K562 (cell line): ENCODE results near the gene NOX1. TPM values are rescaled to one million over a fixed set of nuclear protein-coding genes. Genes with fewer than 3 reads are reported as not detected.

Experiments used
- CAMTA2 ChIP-seq: fragments of 250-450 bp; sonication (Bioruptor Pico); conservative IDR thresholded peaks from 2 replicates; pipeline ENCODE4 v1.5.1; 2022
- CXXC5 ChIP-seq: fragments of 250-450 bp; sonication (Bioruptor Pico); IDR thresholded peaks from 2 replicates; pipeline ENCODE4 v1.8.0; 2022; ENCODE audit warnings: inconsistent platforms, mild to moderate bottlenecking, moderate library complexity
- FOXJ2 ChIP-seq: fragments of 200-800 bp; sonication (Bioruptor generic); IDR thresholded peaks from 2 replicates; pipeline ENCODE4 v1.6.1; 2016; ENCODE audit warnings: missing genetic modification characterization, missing compliant biosample characterization
- FUS ChIP-seq: fragments of 200-400 bp; formaldehyde crosslinking; optimal IDR thresholded peaks from 2 replicates; pipeline ENCODE3; 2017; ENCODE audit warnings: low read depth, low read length
- KAT2B ChIP-seq: IDR thresholded peaks from one replicate; pipeline ENCODE4 v1.6.1; 2012; ENCODE audit warnings: low read depth, mild to moderate bottlenecking, control low read depth, inconsistent platforms, low read length, moderate library complexity
- POLR2B ChIP-seq: fragments of 450-650 bp; IDR thresholded peaks from 2 replicates; pipeline ENCODE4 v1.6.1; 2018; ENCODE audit warnings: low read depth; ENCODE audit not compliant: partially characterized antibody
- TFAM ChIP-seq: fragments of 250-450 bp; sonication (Bioruptor Pico); conservative IDR thresholded peaks from 2 replicates; pipeline ENCODE4 v1.5.0; 2021; ENCODE audit warnings: mild to moderate bottlenecking, moderate library complexity
- ZBED1 ChIP-seq: IDR thresholded peaks from 2 replicates; pipeline ENCODE4 v1.6.1; 2014
- polyA plus RNA-seq, 8 experiments: library from polyadenylated mRNA; depleted of rRNA in 4 of 8; stranded (reverse) in 5 of 8; unstranded in 3 of 8; fragments of >200 nt; fragmentation: Nextera tagmentation in 2 of 8; fragmentation: Illumina TruSeq in 1 of 8; extraction: Ambion mirVana in 2 of 8; extraction: Trizol in 1 of 8; gene quantifications; 2 replicates each; pipeline versions ENCODE4 v1.2.1 to v1.2.3, GENCODE V29; 2011 to 2014; ENCODE audit warnings: inconsistent platforms in 1 of 8, missing spikeins in 1 of 8
- total RNA-seq, 7 experiments: library from RNA; depleted of rRNA in 6 of 7; stranded (reverse); fragments of >200 nt in 6 of 7; fragmentation: Illumina TruSeq in 2 of 7; extraction: Trizol in 2 of 7; gene quantifications; 2 replicates each; pipeline versions ENCODE4 v1.2.1 to v1.2.3, GENCODE V29; 2011 to 2021; ENCODE audit warnings: low replicate concordance in 1 of 7
- TF ChIP-seq, protein P1 (sequence below): fragments of 150-350 bp; IDR thresholded peaks from 2 replicates; pipeline ENCODE4 v1.6.1; 2014; ENCODE audit warnings: low read depth, mild to moderate bottlenecking, low read length, borderline replicate concordance
- TF ChIP-seq, protein P2 (sequence below): fragments of 250-450 bp; sonication (Bioruptor Pico); IDR thresholded peaks from 2 replicates; pipeline ENCODE4 v1.5.0; 2021; ENCODE audit warnings: mild to moderate bottlenecking, moderate library complexity

The NOX1 gene
- total and polyA plus RNA-seq, 9 of the 15 experiments (the other 6 are each of a cell fraction or from before 2014, with no cell fraction given): 0.01 TPM; not detected in 8

DNA sequence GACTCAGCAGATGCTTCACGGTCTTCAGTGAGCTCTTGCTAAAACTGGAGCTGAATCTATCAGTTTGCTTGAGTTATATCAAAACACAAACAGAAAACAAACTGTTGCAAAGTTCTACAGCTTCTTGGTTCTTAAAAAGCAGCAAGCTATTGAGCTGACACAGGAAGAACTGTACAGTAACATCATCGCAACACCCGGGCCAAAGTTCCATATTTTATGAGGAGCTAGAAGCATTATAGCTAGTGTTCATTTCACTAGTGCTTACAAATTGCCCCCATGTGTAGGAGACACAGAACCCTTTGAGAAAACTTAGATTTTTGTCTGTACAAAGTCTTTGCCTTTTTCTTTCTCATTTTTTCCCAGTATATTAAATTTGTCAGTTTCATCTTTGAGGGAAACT lies 71.3 kb downstream of the NOX1 start (continued):
- TF ChIP-seq, protein P1, sequence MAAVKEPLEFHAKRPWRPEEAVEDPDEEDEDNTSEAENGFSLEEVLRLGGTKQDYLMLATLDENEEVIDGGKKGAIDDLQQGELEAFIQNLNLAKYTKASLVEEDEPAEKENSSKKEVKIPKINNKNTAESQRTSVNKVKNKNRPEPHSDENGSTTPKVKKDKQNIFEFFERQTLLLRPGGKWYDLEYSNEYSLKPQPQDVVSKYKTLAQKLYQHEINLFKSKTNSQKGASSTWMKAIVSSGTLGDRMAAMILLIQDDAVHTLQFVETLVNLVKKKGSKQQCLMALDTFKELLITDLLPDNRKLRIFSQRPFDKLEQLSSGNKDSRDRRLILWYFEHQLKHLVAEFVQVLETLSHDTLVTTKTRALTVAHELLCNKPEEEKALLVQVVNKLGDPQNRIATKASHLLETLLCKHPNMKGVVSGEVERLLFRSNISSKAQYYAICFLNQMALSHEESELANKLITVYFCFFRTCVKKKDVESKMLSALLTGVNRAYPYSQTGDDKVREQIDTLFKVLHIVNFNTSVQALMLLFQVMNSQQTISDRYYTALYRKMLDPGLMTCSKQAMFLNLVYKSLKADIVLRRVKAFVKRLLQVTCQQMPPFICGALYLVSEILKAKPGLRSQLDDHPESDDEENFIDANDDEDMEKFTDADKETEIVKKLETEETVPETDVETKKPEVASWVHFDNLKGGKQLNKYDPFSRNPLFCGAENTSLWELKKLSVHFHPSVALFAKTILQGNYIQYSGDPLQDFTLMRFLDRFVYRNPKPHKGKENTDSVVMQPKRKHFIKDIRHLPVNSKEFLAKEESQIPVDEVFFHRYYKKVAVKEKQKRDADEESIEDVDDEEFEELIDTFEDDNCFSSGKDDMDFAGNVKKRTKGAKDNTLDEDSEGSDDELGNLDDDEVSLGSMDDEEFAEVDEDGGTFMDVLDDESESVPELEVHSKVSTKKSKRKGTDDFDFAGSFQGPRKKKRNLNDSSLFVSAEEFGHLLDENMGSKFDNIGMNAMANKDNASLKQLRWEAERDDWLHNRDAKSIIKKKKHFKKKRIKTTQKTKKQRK: no peak
- TF ChIP-seq ZBED1 (no peak), TFAM (no peak), CXXC5 (CRISPR knock-in tag) (no peak), FOXJ2 (tag) (no peak), CAMTA2 (CRISPR knock-in tag) (no peak), KAT2B (no peak), FUS (no peak), POLR2B (no peak)
- TF ChIP-seq, protein P2, sequence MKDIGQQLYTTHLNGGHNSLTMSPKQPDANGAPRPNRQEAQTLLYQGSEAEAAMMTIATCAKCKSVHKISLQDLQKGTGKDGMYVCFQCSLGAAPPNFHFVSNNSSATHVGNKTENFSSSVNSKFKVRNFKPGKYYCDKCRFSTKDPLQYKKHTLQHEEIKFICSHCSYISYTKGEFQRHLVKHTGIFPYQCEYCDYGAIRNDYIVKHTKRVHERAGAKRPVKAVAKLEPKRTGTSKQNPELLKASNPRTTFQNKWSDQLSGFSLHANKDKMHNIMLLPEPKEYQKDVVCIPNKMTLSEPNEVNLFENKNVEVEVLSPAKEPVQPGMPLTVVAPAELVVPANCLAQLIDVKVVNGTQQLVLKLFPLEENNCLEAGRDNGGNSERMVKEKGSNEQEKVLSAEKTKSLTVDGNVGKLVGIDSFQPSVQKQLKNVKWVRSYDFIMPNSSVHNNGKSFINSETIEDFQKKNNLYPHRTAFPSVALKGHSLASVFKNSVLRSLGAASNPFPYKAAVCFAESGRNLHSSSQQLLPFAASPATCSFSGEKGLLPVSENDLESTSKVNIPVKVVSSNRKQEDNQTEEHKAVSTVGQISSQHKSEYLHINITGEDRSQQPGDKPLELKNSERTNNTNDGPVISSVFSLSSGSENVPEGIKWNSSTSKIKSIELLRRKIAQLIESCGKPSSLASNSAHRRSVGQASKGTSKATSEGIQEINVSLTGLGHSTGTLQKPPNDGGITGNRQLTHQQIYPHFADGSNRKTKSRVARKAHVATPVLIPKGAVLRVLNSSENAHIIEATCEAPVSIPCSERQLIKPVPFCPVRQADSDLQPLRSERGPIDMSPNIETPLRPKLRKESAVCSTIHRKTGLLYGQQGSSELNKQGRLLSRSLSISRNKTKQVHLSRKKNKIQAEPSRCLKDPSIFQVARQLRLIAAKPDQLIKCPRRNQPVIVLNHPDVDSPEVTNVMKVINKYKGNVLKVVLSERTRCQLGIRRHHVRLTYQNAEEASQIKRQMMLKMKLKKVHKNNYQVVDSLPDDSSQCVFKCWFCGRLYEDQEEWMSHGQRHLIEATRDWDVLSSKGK (CRISPR knock-in tag): no peak
